Measurements from ENCODE around the gene TMEM63C.
"Not testable (repeated sequence)": the region's sequence is repeated elsewhere in the genome, so short reads cannot be mapped to it uniquely, and the experiment has no call there.

Gene TMEM63C

DNA sequence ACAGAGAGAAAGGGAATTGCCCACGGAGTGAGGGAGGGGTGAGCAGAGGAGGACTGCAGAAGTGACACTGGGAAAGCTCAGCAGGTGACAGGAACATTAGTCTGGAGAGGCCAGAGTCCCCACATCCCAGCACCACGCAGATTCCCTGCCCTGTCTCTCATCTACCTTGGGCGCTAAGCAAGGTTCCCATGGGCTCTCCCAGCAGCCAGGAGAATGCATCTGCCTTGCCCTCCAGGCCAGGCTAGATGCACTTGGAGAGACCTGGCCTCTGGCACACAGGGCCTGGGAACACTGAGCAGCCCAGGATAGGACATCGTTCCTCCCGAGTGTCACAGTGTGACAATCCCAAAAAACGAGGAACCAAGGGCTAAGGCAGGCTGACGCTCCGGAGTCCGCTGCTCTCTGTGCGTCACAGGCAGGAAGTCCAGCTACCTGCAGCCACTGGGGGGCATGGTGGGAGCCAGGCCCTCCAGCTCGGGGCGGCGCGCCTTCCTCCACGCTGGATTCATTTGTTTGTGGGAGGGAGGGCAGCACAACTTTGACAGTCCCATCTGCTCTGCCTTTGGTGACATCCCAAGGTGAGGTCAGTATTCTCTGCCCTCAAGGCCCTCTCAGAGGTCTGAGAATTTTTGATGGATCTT is 94.8 kb downstream of the TMEM63C start:
- H3K27me3 ChIP-seq (ENCODE audit: control insufficient read depth, insufficient read depth, low read length): peaks cover 14% of the 10 kb centered on the region
- H3K36me3 ChIP-seq (ENCODE audit: control insufficient read depth, insufficient read depth, low read length): peaks cover 11% of the 10 kb centered on the region
- H3K4me3 ChIP-seq (ENCODE audit: low read depth, low read length): no peak overlapping the region
- H3K9me3 ChIP-seq (ENCODE audit: control insufficient read depth, insufficient read depth, low read length): no peaks in the 10 kb centered on the region
- no peak overlapping the region for H3K9ac ChIP-seq (ENCODE audit: low read depth, low read length)
- no peaks in the 10 kb centered on the region for H3K4me1 ChIP-seq (ENCODE audit: control insufficient read depth, insufficient read depth, low read length)

DNA sequence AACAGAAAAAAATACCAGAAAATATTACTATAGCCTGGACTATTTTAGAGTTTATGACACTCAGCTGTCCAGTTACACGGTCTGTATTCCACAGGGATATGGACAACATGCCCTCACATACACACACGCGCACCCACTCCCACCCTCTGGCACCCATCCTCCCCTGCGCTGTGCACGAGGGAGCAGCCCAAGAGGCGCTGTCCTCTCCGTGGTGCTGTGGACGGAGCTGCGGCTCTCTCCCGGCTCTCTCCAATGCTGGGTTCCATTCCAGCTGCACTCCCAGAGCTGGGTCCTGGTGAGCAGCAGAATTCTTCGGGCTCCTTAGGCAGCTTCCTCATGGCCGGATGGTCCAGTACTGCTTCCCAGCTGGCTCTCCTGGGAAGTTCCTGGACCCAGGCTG is 95.4 kb downstream of the TMEM63C start:
- peaks cover 11% of the 10 kb centered on the region for H3K36me3 ChIP-seq (ENCODE audit: control insufficient read depth, insufficient read depth, low read length)

DNA sequence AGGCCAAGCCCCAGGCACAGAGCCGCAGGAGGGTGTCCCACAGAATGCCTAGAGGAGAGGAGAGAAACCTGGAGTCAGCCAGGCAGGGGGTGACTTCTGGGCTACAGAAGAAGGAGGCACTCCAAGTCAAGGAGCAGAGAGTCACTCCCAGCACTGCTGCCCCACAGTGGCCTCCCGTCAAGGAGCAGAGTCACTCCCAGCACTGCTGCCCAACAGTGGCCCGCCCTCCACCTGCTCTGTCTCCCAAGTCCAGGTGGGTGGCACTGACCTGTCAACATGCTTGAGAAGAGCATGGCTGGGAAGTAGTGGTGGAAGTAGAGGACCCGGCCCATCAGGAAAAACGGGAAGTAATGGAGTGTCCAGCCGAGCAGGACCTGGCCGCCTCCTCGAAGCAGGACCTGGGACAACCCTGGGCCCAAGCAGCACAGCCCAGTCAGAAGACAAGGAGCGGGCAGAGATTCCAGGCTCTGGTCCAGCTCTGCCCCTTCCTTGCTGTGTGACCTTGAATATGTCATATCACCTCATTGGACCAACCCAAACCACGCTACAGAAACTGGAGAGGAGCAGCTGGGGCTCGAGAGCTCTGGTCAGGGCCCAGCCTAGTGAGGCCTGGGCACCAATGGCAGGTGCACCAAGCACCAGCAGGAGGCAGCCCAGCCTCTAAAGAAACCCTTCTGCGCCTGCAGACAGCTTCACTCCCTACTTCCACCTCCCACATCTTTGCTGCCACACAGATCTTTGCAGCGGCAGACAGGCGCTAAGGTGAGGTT is 97.0 kb downstream of the TMEM63C start:
- H3K27me3 ChIP-seq (ENCODE audit: control insufficient read depth, insufficient read depth, low read length): no peaks in the 10 kb centered on the region
- H3K9ac ChIP-seq (ENCODE audit: low read depth, low read length): no peak overlapping the region
- H3K4me3 ChIP-seq (ENCODE audit: low read depth, low read length): no peak overlapping the region
- no peaks in the 10 kb centered on the region for H3K9me3 ChIP-seq (ENCODE audit: control insufficient read depth, insufficient read depth, low read length)
- no peaks in the 10 kb centered on the region for H3K4me1 ChIP-seq (ENCODE audit: control insufficient read depth, insufficient read depth, low read length)
- peaks cover 11% of the 10 kb centered on the region for H3K36me3 ChIP-seq (ENCODE audit: control insufficient read depth, insufficient read depth, low read length)

More for the DNA sequence above, 95.4 kb downstream of the TMEM63C start:
- peaks cover 11% of the 10 kb centered on the region for H3K27me3 ChIP-seq (ENCODE audit: control insufficient read depth, insufficient read depth, low read length)
- H3K4me1 ChIP-seq (ENCODE audit: control insufficient read depth, insufficient read depth, low read length): no peaks in the 10 kb centered on the region
- H3K9me3 ChIP-seq (ENCODE audit: control insufficient read depth, insufficient read depth, low read length): no peaks in the 10 kb centered on the region
- no peak overlapping the region for H3K4me3 ChIP-seq (ENCODE audit: low read depth, low read length)
- no peak overlapping the region for H3K9ac ChIP-seq (ENCODE audit: low read depth, low read length)

DNA sequence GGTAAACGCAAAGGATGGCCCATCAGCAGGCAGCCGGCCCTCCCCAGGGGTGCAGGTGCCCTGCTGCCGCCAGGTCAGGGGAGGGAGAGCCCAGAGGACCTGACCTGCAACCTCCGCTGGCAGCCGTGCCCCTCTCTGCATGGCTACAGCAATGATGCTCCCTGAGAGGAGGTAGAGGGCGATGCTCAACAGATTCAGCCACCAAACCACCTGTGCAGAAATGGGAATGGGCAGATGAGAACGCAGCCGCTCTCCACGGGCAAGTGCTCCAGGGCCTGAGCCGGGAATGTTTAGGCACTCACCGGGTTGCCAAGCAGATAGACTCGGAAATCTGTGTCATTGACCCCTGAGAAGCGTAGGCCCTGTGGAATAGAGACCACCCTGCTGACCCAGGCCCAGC is 98.1 kb downstream of the TMEM63C start:
- Histone ChIP-seq H3K36me3 (ENCODE audit: control insufficient read depth, insufficient read depth, low read length) (peaks cover 16% of the 10 kb centered on the region), H3K27me3 (ENCODE audit: control insufficient read depth, insufficient read depth, low read length) (no peaks in the 10 kb centered on the region), H3K9ac (ENCODE audit: low read depth, low read length) (no peak overlapping the region)

DNA sequence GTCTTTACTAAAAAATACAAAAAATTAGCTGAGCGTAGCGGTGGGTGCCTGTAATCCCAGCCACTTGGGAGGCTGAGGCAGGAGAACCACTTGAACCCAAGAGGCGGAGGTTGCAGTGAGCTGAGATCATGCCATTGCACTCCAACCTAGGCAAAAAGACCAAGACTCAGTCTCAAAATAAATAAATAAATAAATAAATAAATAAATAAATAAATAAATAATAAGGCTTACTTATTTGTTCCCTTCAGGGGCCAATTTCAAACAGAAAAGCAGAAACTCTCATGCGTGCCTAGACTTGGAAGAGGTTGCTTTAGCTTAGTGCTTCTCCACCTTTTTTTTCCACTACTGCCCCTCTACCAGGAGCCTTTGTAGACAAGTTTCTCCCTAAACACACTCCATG is 99.3 kb downstream of the TMEM63C start:
- H3K9me3 ChIP-seq (ENCODE audit: control insufficient read depth, insufficient read depth, low read length); H3K4me1 ChIP-seq (ENCODE audit: control insufficient read depth, insufficient read depth, low read length); H3K27me3 ChIP-seq (ENCODE audit: control insufficient read depth, insufficient read depth, low read length); H3K4me3 ChIP-seq (ENCODE audit: low read depth, low read length); H3K9ac ChIP-seq (ENCODE audit: low read depth, low read length): not testable (repeated sequence)
- peaks cover 23% of the 10 kb centered on the region for H3K36me3 ChIP-seq (ENCODE audit: control insufficient read depth, insufficient read depth, low read length)

More for the DNA sequence above, 98.1 kb downstream of the TMEM63C start:
- Histone ChIP-seq H3K9me3 (ENCODE audit: control insufficient read depth, insufficient read depth, low read length) (no peaks in the 10 kb centered on the region), H3K4me3 (ENCODE audit: low read depth, low read length) (no peak overlapping the region), H3K4me1 (ENCODE audit: control insufficient read depth, insufficient read depth, low read length) (no peaks in the 10 kb centered on the region)

DNA sequence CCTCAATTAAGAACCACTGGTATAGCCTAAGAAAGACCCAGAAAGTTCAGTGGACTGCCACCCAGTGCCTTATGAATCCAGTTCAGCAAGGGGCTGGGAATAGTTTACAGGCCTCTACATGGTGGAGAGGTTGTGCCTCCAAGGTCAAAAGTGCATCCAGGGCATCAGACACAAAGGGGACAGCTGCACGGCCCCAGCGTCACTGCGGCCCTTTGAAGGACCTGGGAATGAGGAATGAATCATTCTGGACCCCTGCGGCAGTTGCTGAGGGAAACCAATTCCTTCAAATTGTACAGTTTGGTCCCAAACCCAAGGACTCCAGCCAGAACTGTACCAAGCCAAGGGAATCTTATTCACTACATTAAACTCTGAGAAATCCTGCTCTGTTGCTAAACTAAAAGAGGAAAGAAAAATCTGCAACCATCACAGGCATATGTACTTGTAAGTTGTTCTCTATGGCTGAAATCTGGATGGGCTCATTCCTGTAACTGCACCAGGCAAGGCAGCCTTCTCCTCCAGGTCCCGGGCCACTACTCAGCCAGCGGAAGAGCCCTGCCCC is 100.3 kb downstream of the TMEM63C start:
- Histone ChIP-seq H3K9me3 (ENCODE audit: control insufficient read depth, insufficient read depth, low read length) (no peaks in the 10 kb centered on the region), H3K4me3 (ENCODE audit: low read depth, low read length) (no peak overlapping the region), H3K36me3 (ENCODE audit: control insufficient read depth, insufficient read depth, low read length) (peaks cover 23% of the 10 kb centered on the region)

DNA sequence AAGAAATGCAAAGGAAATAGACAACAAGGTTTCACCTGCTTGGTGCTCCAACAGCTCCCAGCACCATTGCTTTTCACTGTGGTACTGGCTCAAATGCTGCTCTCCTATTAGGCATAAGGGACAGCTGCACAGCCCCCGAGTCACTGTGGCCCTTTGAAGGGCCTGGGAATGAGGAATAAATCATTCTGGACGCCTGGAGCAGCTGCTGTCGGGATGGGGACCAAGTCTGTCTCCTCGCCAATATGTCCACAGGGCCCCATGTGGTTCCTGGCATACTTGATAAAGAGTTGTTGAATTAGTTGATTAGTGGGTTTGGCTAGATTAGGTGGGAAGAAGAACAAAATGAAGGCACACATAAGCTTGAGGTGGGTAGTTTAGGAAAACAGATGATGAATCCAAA is 102.5 kb downstream of the TMEM63C start:
- Histone ChIP-seq H3K36me3 (ENCODE audit: control insufficient read depth, insufficient read depth, low read length) (peaks cover 19% of the 10 kb centered on the region), H3K27me3 (ENCODE audit: control insufficient read depth, insufficient read depth, low read length) (no peaks in the 10 kb centered on the region), H3K4me1 (ENCODE audit: control insufficient read depth, insufficient read depth, low read length) (no peaks in the 10 kb centered on the region), H3K9ac (ENCODE audit: low read depth, low read length) (no peak overlapping the region), H3K9me3 (ENCODE audit: control insufficient read depth, insufficient read depth, low read length) (no peaks in the 10 kb centered on the region), H3K4me3 (ENCODE audit: low read depth, low read length) (no peak overlapping the region)

More for the DNA sequence above, 100.3 kb downstream of the TMEM63C start:
- H3K9ac ChIP-seq (ENCODE audit: low read depth, low read length): no peak overlapping the region
- no peaks in the 10 kb centered on the region for H3K27me3 ChIP-seq (ENCODE audit: control insufficient read depth, insufficient read depth, low read length)
- no peaks in the 10 kb centered on the region for H3K4me1 ChIP-seq (ENCODE audit: control insufficient read depth, insufficient read depth, low read length)

DNA sequence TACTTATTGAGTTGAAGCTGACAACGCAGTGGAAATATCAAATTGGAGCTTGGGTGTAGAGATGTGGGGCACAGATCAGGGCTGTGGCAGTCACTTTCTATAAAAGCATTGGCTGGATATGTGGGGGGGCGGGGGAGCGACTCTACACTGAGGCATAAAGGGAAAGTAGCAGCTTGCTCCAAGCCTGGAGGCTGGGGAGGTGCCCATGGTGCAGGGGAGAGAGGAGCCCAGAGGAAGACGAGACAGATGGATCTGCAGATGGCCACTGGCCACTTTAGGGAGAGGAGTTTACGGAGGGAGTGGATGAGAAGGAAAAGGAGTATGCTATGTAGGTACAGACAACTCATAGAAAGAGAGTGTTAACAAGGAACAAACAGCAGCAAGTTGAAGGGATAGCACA is 102.9 kb downstream of the TMEM63C start:
- no peaks in the 10 kb centered on the region for H3K9me3 ChIP-seq (ENCODE audit: control insufficient read depth, insufficient read depth, low read length)
- H3K4me1 ChIP-seq (ENCODE audit: control insufficient read depth, insufficient read depth, low read length): no peaks in the 10 kb centered on the region
- H3K4me3 ChIP-seq (ENCODE audit: low read depth, low read length): no peak overlapping the region
- H3K36me3 ChIP-seq (ENCODE audit: control insufficient read depth, insufficient read depth, low read length): peaks cover 15% of the 10 kb centered on the region
- H3K27me3 ChIP-seq (ENCODE audit: control insufficient read depth, insufficient read depth, low read length): no peaks in the 10 kb centered on the region
- no peak overlapping the region for H3K9ac ChIP-seq (ENCODE audit: low read depth, low read length)

DNA sequence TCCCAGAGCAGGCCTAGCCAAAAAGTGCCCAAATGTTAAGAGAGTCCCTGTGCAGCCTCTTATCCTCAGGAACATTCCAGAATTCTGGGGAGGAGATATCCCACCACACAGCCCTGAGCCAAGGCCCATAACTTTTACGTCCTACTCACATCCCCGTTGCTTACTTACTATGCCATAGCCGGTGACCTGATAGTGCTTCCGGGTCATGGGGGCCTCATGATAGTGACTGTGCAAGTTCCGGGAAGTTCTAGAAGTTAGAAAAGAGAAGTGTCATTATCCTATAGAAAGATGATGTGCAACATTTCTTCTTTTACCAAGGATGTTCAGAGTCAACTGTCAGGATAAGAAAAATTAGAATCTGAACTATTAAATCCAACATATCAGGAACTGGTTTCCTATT is 105.0 kb downstream of the TMEM63C start:
- H3K4me1 ChIP-seq (ENCODE audit: control insufficient read depth, insufficient read depth, low read length): no peaks in the 10 kb centered on the region
- no peak overlapping the region for H3K4me3 ChIP-seq (ENCODE audit: low read depth, low read length)
- peaks cover 12% of the 10 kb centered on the region for H3K36me3 ChIP-seq (ENCODE audit: control insufficient read depth, insufficient read depth, low read length)
- no peak overlapping the region for H3K9ac ChIP-seq (ENCODE audit: low read depth, low read length)
- H3K9me3 ChIP-seq (ENCODE audit: control insufficient read depth, insufficient read depth, low read length): no peaks in the 10 kb centered on the region
- no peaks in the 10 kb centered on the region for H3K27me3 ChIP-seq (ENCODE audit: control insufficient read depth, insufficient read depth, low read length)

DNA sequence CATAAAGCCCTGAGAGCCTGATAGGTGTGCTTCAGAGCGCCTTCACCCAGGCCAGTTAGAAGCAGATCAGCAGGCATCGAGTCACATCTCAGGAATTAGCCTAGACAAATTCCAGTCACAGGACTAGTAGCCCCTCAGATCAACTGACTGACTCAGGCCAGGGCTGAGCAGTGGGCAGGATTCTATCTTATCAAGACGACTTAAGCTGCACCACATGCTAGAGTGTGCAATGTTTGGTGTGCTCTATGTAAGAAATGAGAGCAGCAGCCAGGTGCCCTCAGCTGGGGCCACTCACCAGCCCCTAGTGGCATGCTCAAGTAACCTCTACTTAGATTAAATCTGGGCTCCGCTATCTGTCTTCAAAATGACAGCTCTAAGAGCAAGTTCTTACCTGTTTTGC is 109.1 kb downstream of the TMEM63C start:
- Histone ChIP-seq H3K9ac (ENCODE audit: low read depth, low read length) (no peak overlapping the region), H3K4me3 (ENCODE audit: low read depth, low read length) (no peak overlapping the region), H3K36me3 (ENCODE audit: control insufficient read depth, insufficient read depth, low read length) (peaks cover under 1% of the 10 kb centered on the region), H3K4me1 (ENCODE audit: control insufficient read depth, insufficient read depth, low read length) (no peaks in the 10 kb centered on the region), H3K27me3 (ENCODE audit: control insufficient read depth, insufficient read depth, low read length) (no peaks in the 10 kb centered on the region), H3K9me3 (ENCODE audit: control insufficient read depth, insufficient read depth, low read length) (no peaks in the 10 kb centered on the region)

DNA sequence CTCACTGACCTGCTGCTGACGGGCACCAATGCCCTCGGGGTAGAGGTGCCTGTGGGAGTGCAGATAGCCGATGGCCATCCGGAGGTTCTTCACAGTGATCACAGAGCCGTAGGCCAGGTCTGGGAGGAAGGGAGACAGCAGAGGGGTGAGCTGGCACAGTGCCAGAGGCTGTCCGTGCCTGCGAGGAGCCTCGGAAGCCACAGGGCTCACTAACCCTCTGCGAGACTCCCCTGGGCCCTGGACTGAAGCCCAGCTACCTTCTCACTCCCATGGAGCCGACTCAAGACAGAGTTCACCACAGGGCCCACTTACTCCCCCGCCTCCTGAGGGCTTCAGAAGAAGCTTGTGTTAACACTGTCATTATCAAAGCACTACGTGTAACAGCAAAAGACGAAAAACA is 114.6 kb downstream of the TMEM63C start:
- H3K27me3 ChIP-seq (ENCODE audit: control insufficient read depth, insufficient read depth, low read length): no peaks in the 10 kb centered on the region
- H3K4me3 ChIP-seq (ENCODE audit: low read depth, low read length): no peak overlapping the region
- no peaks in the 10 kb centered on the region for H3K4me1 ChIP-seq (ENCODE audit: control insufficient read depth, insufficient read depth, low read length)
- H3K9ac ChIP-seq (ENCODE audit: low read depth, low read length): no peak overlapping the region
- no peaks in the 10 kb centered on the region for H3K9me3 ChIP-seq (ENCODE audit: control insufficient read depth, insufficient read depth, low read length)
- peaks cover 20% of the 10 kb centered on the region for H3K36me3 ChIP-seq (ENCODE audit: control insufficient read depth, insufficient read depth, low read length)

DNA sequence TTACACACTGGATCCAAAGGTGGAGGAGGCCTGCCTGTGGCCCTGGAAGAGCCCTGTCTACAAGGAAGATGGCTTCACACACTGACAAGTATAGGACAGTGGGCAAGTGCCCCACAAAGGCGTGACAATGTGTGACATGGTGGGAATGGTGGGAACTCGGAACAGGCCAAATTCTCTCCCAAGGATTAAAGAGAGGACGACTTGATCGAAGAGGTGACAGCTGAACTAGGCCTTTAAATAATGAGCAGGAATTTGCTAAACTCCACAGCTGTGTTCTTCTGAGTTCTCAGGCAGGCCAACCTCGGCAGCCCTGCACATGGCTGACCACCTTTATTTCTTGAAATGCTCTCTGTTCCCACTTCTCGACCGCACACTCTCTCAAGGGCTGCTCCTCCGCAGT is 115.3 kb downstream of the TMEM63C start:
- H3K36me3 ChIP-seq (ENCODE audit: control insufficient read depth, insufficient read depth, low read length): peaks cover 23% of the 10 kb centered on the region
- no peaks in the 10 kb centered on the region for H3K27me3 ChIP-seq (ENCODE audit: control insufficient read depth, insufficient read depth, low read length)
- H3K4me3 ChIP-seq (ENCODE audit: low read depth, low read length): no peak overlapping the region
- no peaks in the 10 kb centered on the region for H3K4me1 ChIP-seq (ENCODE audit: control insufficient read depth, insufficient read depth, low read length)
- no peak overlapping the region for H3K9ac ChIP-seq (ENCODE audit: low read depth, low read length)
- H3K9me3 ChIP-seq (ENCODE audit: control insufficient read depth, insufficient read depth, low read length): no peaks in the 10 kb centered on the region

Measured in iPS-15b (cell line).